Keratinocyte (primary cell): ENCODE results near the gene IPO13. TPM values are rescaled to one million over a fixed set of nuclear protein-coding genes. Genes with fewer than 3 reads are reported as not detected.

Source experiments
- DNase-seq: peaks from one replicate; pipeline ENCODE4 v3.0.0-alpha.2; 2011; ENCODE audit warnings: low read depth, missing footprints, low spot score
- FAIRE-seq: peaks from 2 replicates; lab custom pipeline; 2011; peaks lifted over from hg19 to GRCh38; lab: Jason Lieb, UNC
- H2AFZ ChIP-seq: 2 replicates; pipeline ENCODE4 v1.6.0; 2012; ENCODE audit warnings: low read length, control low read depth, inconsistent platforms; ENCODE audit not compliant: control insufficient read depth
- H3K27ac ChIP-seq: 2 replicates; pipeline ENCODE4 v1.5.1; 2011; ENCODE audit warnings: low read length; ENCODE audit not compliant: control insufficient read depth, insufficient read depth
- H3K27me3 ChIP-seq: 3 replicates; pipeline ENCODE4 v1.6.0; 2011; ENCODE audit warnings: low read length; ENCODE audit not compliant: control insufficient read depth, insufficient read depth; ENCODE audit errors: extremely low read depth
- H3K36me3 ChIP-seq, 2 experiments: 2 replicates in 1 of 2; 3 replicates in 1 of 2; pipeline ENCODE4 v1.5.1; 2011; ENCODE audit warnings: low read length in 2 of 2, mild to moderate bottlenecking in 1 of 2; ENCODE audit not compliant: control insufficient read depth in 2 of 2, insufficient read depth in 2 of 2; ENCODE audit errors: extremely low read depth in 1 of 2
- H3K4me1 ChIP-seq: 3 replicates; pipeline ENCODE4 v1.5.1; 2011; ENCODE audit warnings: low read length; ENCODE audit not compliant: control insufficient read depth, insufficient read depth; ENCODE audit errors: extremely low read depth
- H3K4me2 ChIP-seq: 3 replicates; pipeline ENCODE4 v1.6.0; 2011; ENCODE audit warnings: low read depth, low read length; ENCODE audit not compliant: control insufficient read depth, insufficient read depth; ENCODE audit errors: extremely low read depth
- H3K4me3 ChIP-seq, 3 experiments: fragments of 200-600 bp in 1 of 3; sonication (generic) in 1 of 3; 2 replicates in 2 of 3; 3 replicates in 1 of 3; pipeline ENCODE4 v1.5.1; 2011 to 2016; ENCODE audit warnings: low read length in 3 of 3, mild to moderate bottlenecking in 3 of 3, control low read depth in 2 of 3, inconsistent platforms in 1 of 3, low read depth in 1 of 3, mixed read lengths in 1 of 3, mixed run types in 1 of 3, moderate library complexity in 1 of 3; ENCODE audit not compliant: control insufficient read depth in 2 of 3, insufficient read depth in 2 of 3; ENCODE audit errors: extremely low read depth in 1 of 3
- H3K79me2 ChIP-seq: 2 replicates; pipeline ENCODE4 v1.6.0; 2012; ENCODE audit warnings: low read length; ENCODE audit not compliant: control insufficient read depth, insufficient read depth
- H3K9ac ChIP-seq: 3 replicates; pipeline ENCODE4 v1.6.0; 2011; ENCODE audit warnings: low read length; ENCODE audit not compliant: control insufficient read depth, insufficient read depth; ENCODE audit errors: extremely low read depth
- H3K9me1 ChIP-seq: 3 replicates; pipeline ENCODE4 v1.6.0; 2011; ENCODE audit warnings: low read length; ENCODE audit not compliant: control insufficient read depth, insufficient read depth; ENCODE audit errors: extremely low read depth
- H3K9me3 ChIP-seq: 2 replicates; pipeline ENCODE4 v1.5.1; 2012; ENCODE audit warnings: low read depth, low read length; ENCODE audit not compliant: control insufficient read depth
- H4K20me1 ChIP-seq: 3 replicates; pipeline ENCODE4 v1.6.0; 2011; ENCODE audit warnings: low read length; ENCODE audit not compliant: control insufficient read depth, insufficient read depth; ENCODE audit errors: extremely low read depth
- EZH2 ChIP-seq: IDR thresholded peaks from one replicate; pipeline ENCODE4 v1.6.1; 2012; ENCODE audit warnings: inconsistent platforms, mild to moderate bottlenecking, low read length, moderate library complexity
- dilution Hi-C: fragments of 300-500 bp; cut with MboI; formaldehyde crosslinking; loops from one replicate; pipeline ENCODE4 v1.7.0; 2020; ENCODE audit warnings: low sequenced_read_pairs; ENCODE audit not compliant: extremely low pct_ligation_motif_present
- polyA plus RNA-seq, 5 experiments: library from polyadenylated mRNA; depleted of rRNA in 3 of 5; stranded (reverse) in 3 of 5; stranded (forward) in 1 of 5; unstranded in 1 of 5; fragments of >200 nt; gene quantifications; 1 replicate in 1 of 5; 2 replicates in 3 of 5; 3 replicates in 1 of 5; pipeline versions ENCODE4 v1.2.1 to v1.2.3, GENCODE V29; 2011 to 2012; ENCODE audit warnings: missing spikeins in 2 of 5, low read depth in 1 of 5, low replicate concordance in 1 of 5
- TF ChIP-seq, protein P1 (sequence below), 3 experiments: IDR thresholded peaks in 1 of 3; conservative IDR thresholded peaks in 1 of 3; optimal IDR thresholded peaks in 1 of 3; 2 replicates in 2 of 3; 3 replicates in 1 of 3; pipeline versions ENCODE3 to v1.5.1; 2011; ENCODE audit warnings: low read length in 3 of 3, mild to moderate bottlenecking in 3 of 3, moderate library complexity in 2 of 3, control low read depth in 1 of 3, inconsistent platforms in 1 of 3; ENCODE audit not compliant: insufficient read depth in 2 of 3; ENCODE audit errors: extremely low read depth in 1 of 3

Gene IPO13
- polyA plus RNA-seq, 1 donor (not counting 4 experiments of a cell fraction or from before 2014, with no cell fraction given), result 20.7 TPM

DNA sequence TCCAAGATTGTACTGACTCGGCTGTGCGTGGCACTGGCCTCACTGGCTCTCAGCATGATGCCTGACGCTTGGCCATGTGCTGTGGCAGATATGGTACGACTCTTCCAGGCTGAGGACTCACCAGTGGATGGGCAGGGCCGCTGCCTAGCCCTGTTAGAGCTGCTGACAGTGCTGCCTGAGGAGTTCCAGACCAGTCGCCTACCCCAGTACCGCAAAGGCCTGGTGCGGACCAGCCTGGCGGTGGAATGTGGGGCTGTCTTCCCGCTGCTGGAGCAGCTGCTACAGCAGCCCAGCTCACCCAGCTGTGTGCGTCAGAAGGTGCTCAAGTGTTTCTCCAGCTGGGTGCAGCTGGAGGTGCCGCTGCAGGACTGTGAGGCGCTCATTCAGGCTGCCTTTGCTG lies 2.9 kb downstream of the IPO13 start:
- Histone ChIP-seq H3K4me1 (peaks cover 25% of the 10 kb centered on the region), H3K9me1 (peaks cover 4% of the 10 kb centered on the region), H3K27ac (no peak overlapping the region), H3K36me3 (peaks cover 7 to 17% of the 10 kb centered on the region in 2 experiments), H3K4me3 (no peak overlapping the region), H3K79me2 (peaks cover 72% of the 10 kb centered on the region), H2AFZ (no peak overlapping the region), H4K20me1 (peaks cover 5% of the 10 kb centered on the region), H3K4me2 (no peak overlapping the region), H3K9me3 (no peaks in the 10 kb centered on the region), H3K27me3 (no peaks in the 10 kb centered on the region), H3K9ac (no peak overlapping the region)
- TF ChIP-seq, protein P1, sequence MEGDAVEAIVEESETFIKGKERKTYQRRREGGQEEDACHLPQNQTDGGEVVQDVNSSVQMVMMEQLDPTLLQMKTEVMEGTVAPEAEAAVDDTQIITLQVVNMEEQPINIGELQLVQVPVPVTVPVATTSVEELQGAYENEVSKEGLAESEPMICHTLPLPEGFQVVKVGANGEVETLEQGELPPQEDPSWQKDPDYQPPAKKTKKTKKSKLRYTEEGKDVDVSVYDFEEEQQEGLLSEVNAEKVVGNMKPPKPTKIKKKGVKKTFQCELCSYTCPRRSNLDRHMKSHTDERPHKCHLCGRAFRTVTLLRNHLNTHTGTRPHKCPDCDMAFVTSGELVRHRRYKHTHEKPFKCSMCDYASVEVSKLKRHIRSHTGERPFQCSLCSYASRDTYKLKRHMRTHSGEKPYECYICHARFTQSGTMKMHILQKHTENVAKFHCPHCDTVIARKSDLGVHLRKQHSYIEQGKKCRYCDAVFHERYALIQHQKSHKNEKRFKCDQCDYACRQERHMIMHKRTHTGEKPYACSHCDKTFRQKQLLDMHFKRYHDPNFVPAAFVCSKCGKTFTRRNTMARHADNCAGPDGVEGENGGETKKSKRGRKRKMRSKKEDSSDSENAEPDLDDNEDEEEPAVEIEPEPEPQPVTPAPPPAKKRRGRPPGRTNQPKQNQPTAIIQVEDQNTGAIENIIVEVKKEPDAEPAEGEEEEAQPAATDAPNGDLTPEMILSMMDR (optimal IDR thresholded peaks at IDR 0.05 in 1 of 3, IDR thresholded peaks at IDR 0.05 in 1 of 3, conservative IDR thresholded peaks at IDR 0.05 in 1 of 3; ENCODE audit: extremely low read depth in 1 of 3, insufficient read depth in 2 of 3, low read length in 3 of 3), result no peak
- TF ChIP-seq EZH2, result no peak
- FAIRE-seq (no peak), DNase-seq (no peak)
- dilution Hi-C loops, result loop anchor here (25.0 kb wide), 2 partner anchors 112 to 237 kb away; partner anchors contain the start of gene ST3GAL3

DNA sequence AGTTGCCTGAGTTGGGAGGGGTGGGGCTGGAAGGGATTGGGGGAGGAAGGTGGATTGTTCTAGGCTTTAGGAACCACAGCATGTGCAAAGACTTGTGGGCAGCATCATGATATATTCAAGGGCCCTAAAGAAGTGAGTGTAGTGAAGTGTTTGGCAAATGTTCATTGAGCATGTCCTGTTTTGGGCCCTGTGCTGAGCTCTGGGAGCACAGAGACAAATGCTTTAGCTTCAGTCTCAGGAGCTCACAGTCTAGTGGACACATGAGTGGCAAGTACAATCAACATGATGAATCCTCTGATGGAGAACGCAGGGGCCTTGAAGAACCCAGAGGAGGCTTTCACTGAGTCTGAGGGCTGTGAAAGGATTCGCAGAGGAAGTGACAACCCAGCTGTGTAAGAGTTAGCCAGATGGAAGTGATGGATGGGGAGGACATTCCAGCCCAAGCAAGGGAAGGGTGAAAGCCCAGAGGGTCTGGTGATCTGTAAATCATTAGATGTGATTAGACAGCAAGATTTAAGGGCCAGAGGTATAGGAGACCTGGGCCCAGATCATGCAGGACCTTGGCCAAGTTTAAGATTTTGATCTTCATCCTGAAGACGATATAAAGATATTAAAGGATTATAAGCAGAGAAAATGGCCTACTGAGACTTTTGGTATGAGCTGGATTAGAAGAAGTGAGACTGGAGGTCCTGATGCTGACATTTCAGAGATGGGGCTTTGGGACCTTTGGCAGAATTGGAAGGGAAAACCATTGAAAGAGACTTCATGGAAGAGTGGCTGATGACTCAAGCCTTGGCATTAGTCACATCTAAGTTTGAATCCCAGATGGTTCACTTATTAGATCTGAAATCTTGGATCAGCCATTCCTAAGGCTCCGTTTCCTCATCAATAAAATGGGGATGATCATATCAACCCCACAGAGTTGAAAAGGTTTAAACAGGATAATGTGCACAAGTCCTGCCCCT lies 4.6 kb downstream of the IPO13 start:
- H2AFZ ChIP-seq, result no peak overlapping the region
- FAIRE-seq (peak; percentile 67), DNase-seq (no peak)
- H3K4me2 ChIP-seq, result no peak overlapping the region
- H3K79me2 ChIP-seq, result peaks cover 67% of the 10 kb centered on the region
- H3K9me3 ChIP-seq, result no peaks in the 10 kb centered on the region
- no peak for TF ChIP-seq EZH2
- TF ChIP-seq, protein P1 (optimal IDR thresholded peaks at IDR 0.05 in 1 of 3, IDR thresholded peaks at IDR 0.05 in 1 of 3, conservative IDR thresholded peaks at IDR 0.05 in 1 of 3; ENCODE audit: extremely low read depth in 1 of 3, insufficient read depth in 2 of 3, low read length in 3 of 3), result no peak
- no peak overlapping the region for H3K27ac ChIP-seq
- peaks cover 12 to 22% of the 10 kb centered on the region in 2 experiments for H3K36me3 ChIP-seq
- H3K4me1 ChIP-seq, result peaks cover 18% of the 10 kb centered on the region
- dilution Hi-C loops, result no loop called here
- no peak overlapping the region for H3K4me3 ChIP-seq
- no peak overlapping the region for H3K9ac ChIP-seq
- H3K9me1 ChIP-seq, result peaks cover 4% of the 10 kb centered on the region
- H4K20me1 ChIP-seq, result peaks cover 5% of the 10 kb centered on the region
- no peaks in the 10 kb centered on the region for H3K27me3 ChIP-seq
